Measurements from ENCODE around the gene RBBP8NL. TPM values are rescaled to one million over a fixed set of nuclear protein-coding genes. Genes with fewer than 3 reads are reported as not detected.

RBBP8NL gene
- total and polyA plus RNA-seq, 2 donors (not counting 3 experiments of a cell fraction or from before 2014, with no cell fraction given) = not detected

GRCh38 chr20:62464425-62464770 is 37.1 kb upstream of the RBBP8NL start:
- dilution Hi-C loops (cut with MboI; ENCODE audit: extremely low pct_ligation_motif_present, low sequenced_read_pairs) = no loop called here
- H3K4me1 ChIP-seq (ENCODE audit: control insufficient read depth, extremely low read depth, insufficient read depth, low read length) = no peaks in the 10 kb centered on the region
- H3K4me3 ChIP-seq (replicated peaks in 1 of 3; ENCODE audit: insufficient read depth in 1 of 3, low read depth in 1 of 3, low read length in 3 of 3) = no peak overlapping the region
- no peak overlapping the region for H2AFZ ChIP-seq (ENCODE audit: low read depth, low read length)
- no peak for DNase-seq (ENCODE audit: low read depth, low spot score)
- no peaks in the 10 kb centered on the region for H3K9me1 ChIP-seq (replicated peaks; ENCODE audit: control insufficient read depth, extremely low read depth, insufficient read depth, low read length)
- intact Hi-C loops (cut with micrococcal nuclease) = no loop called here
- H3K79me2 ChIP-seq (ENCODE audit: control insufficient read depth, insufficient read depth, low read length) = no peaks in the 10 kb centered on the region
- no peaks in the 10 kb centered on the region for H3K27me3 ChIP-seq (ENCODE audit: control insufficient read depth in 2 of 2, insufficient read depth in 2 of 2, low read length in 2 of 2)
- TF ChIP-seq, protein P1, sequence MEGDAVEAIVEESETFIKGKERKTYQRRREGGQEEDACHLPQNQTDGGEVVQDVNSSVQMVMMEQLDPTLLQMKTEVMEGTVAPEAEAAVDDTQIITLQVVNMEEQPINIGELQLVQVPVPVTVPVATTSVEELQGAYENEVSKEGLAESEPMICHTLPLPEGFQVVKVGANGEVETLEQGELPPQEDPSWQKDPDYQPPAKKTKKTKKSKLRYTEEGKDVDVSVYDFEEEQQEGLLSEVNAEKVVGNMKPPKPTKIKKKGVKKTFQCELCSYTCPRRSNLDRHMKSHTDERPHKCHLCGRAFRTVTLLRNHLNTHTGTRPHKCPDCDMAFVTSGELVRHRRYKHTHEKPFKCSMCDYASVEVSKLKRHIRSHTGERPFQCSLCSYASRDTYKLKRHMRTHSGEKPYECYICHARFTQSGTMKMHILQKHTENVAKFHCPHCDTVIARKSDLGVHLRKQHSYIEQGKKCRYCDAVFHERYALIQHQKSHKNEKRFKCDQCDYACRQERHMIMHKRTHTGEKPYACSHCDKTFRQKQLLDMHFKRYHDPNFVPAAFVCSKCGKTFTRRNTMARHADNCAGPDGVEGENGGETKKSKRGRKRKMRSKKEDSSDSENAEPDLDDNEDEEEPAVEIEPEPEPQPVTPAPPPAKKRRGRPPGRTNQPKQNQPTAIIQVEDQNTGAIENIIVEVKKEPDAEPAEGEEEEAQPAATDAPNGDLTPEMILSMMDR (IDR thresholded peaks at IDR 0.05; ENCODE audit: extremely low read depth in 1 of 2, insufficient read depth in 1 of 2, low read depth in 1 of 2, low read length in 2 of 2) = no peak
- H4K20me1 ChIP-seq (replicated peaks; ENCODE audit: control insufficient read depth, extremely low read depth, insufficient read depth, low read length) = no peaks in the 10 kb centered on the region
- FAIRE-seq = no peak
- no peak overlapping the region for H3K9ac ChIP-seq (replicated peaks; ENCODE audit: extremely low read depth, insufficient read depth, low read length)
- POLR2A ChIA-PET = no interaction called here
- no peak overlapping the region for H3K27ac ChIP-seq (ENCODE audit: insufficient read depth, low read depth, low read length)
- H3K4me2 ChIP-seq (ENCODE audit: insufficient read depth, low read length) = no peak overlapping the region
- no peaks in the 10 kb centered on the region for H3K9me3 ChIP-seq (replicated peaks; ENCODE audit: control insufficient read depth, insufficient read depth, low read length)
- H3K36me3 ChIP-seq (ENCODE audit: control insufficient read depth in 2 of 2, extremely low read depth in 1 of 2, insufficient read depth in 2 of 2, low read length in 2 of 2) = no peaks in the 10 kb centered on the region
- no TSS peak for BruUV-seq (replicated peaks)
- CTCF ChIA-PET = no interaction called here

- no peaks in the 10 kb centered on the region for H3K27me3 ChIP-seq (ENCODE audit: control insufficient read depth in 2 of 2, insufficient read depth in 2 of 2, low read length in 2 of 2)
- no peaks in the 10 kb centered on the region for H3K79me2 ChIP-seq (ENCODE audit: control insufficient read depth, insufficient read depth, low read length)
- no peaks in the 10 kb centered on the region for H4K20me1 ChIP-seq (replicated peaks; ENCODE audit: control insufficient read depth, extremely low read depth, insufficient read depth, low read length)
- DNase-seq (ENCODE audit: low read depth, low spot score) = no peak
- H3K4me3 ChIP-seq (replicated peaks in 1 of 3; ENCODE audit: insufficient read depth in 1 of 3, low read depth in 1 of 3, low read length in 3 of 3) = no peak overlapping the region
- no peaks in the 10 kb centered on the region for H3K36me3 ChIP-seq (ENCODE audit: control insufficient read depth in 2 of 2, extremely low read depth in 1 of 2, insufficient read depth in 2 of 2, low read length in 2 of 2)
- no peak overlapping the region for H3K4me2 ChIP-seq (ENCODE audit: insufficient read depth, low read length)
- no peak for FAIRE-seq
- ChIA-PET CTCF (no interaction called here), POLR2A (no interaction called here)
- H3K9me3 ChIP-seq (replicated peaks; ENCODE audit: control insufficient read depth, insufficient read depth, low read length) = no peaks in the 10 kb centered on the region
- BruUV-seq (replicated peaks) = no TSS peak
- intact Hi-C loops (cut with micrococcal nuclease) = no loop called here
- TF ChIP-seq JUN (IDR thresholded peaks at IDR 0.05; ENCODE audit: borderline replicate concordance, insufficient read depth, insufficient read length, low read depth) = no peak
- TF ChIP-seq POLR2A (IDR thresholded peaks at IDR 0.05; ENCODE audit: low read depth, low read length) = no peak
- TF ChIP-seq, protein P1 (IDR thresholded peaks at IDR 0.05; ENCODE audit: extremely low read depth in 1 of 2, insufficient read depth in 1 of 2, low read depth in 1 of 2, low read length in 2 of 2) = no peak
- no peaks in the 10 kb centered on the region for H3K9me1 ChIP-seq (replicated peaks; ENCODE audit: control insufficient read depth, extremely low read depth, insufficient read depth, low read length)
- dilution Hi-C loops (cut with MboI; ENCODE audit: extremely low pct_ligation_motif_present, low sequenced_read_pairs) = no loop called here
- H2AFZ ChIP-seq (ENCODE audit: low read depth, low read length) = no peak overlapping the region
- no peak overlapping the region for H3K9ac ChIP-seq (replicated peaks; ENCODE audit: extremely low read depth, insufficient read depth, low read length)
- H3K27ac ChIP-seq (ENCODE audit: insufficient read depth, low read depth, low read length) = no peak overlapping the region
- H3K4me1 ChIP-seq (ENCODE audit: control insufficient read depth, extremely low read depth, insufficient read depth, low read length) = no peaks in the 10 kb centered on the region
Observed at GRCh38 chr20:62463651-62464424, 36.5 kb upstream of the RBBP8NL start.
